ENCODE data around the gene ACOT7. TPM values are rescaled to one million over a fixed set of nuclear protein-coding genes. Genes with fewer than 3 reads are reported as not detected.
A peak's percentile ranks its signal among the peaks of the same experiment; 100 is the strongest.

Gene ACOT7
- total and polyA plus RNA-seq, 2 of the 13 experiments (the other 11 are each of a cell fraction or from before 2014, with no cell fraction given) = 33.0 to 55.8 TPM

GRCh38 chr1:6249739-6250689, 143.6 kb downstream of the ACOT7 start:
- CTCF ChIA-PET (ENCODE audit: low intra/inter-chr PET ratio, low total read pairs) = interaction anchor here (1.0 kb wide), 1 partner anchor 94 kb away, joined by 3 read pairs; no protein-coding TSS in a partner anchor
- TF ChIP-seq KDM4B (CRISPR knock-in tag; IDR thresholded peaks at IDR 0.05) = no peak
- peak; percentile 8; the same call in 1 of the 2 replicates for TF ChIP-seq MAX (IDR thresholded peaks at IDR 0.05)
- peak; percentile 27; the same call in 1 of the 2 replicates for TF ChIP-seq MTA1 (CRISPR knock-in tag; IDR thresholded peaks at IDR 0.05; ENCODE audit: borderline replicate concordance)
- no peak for TF ChIP-seq NONO (IDR thresholded peaks at IDR 0.05)
- no peak for TF ChIP-seq NONO (CRISPR knock-in tag; conservative IDR thresholded peaks at IDR 0.05)
- peak; percentile 21; the same call in 1 of the 2 replicates for TF ChIP-seq NRL (CRISPR knock-in tag; IDR thresholded peaks at IDR 0.05; ENCODE audit: borderline replicate concordance)
- TF ChIP-seq ZNF770 (CRISPR knock-in tag; IDR thresholded peaks at IDR 0.05) = peak; percentile 87
- TF ChIP-seq ZUFSP (CRISPR knock-in tag; IDR thresholded peaks at IDR 0.05; ENCODE audit: borderline replicate concordance) = no peak
- TF ChIP-seq ZNF660 (CRISPR knock-in tag; IDR thresholded peaks at IDR 0.05; ENCODE audit: borderline replicate concordance, low read depth) = no peak
- no peak for TF ChIP-seq WIZ (CRISPR knock-in tag; IDR thresholded peaks at IDR 0.05)
- 0 out of 2 replicates have a peak, but pooled peaks have one; percentile 60 for TF ChIP-seq EZH2 (conservative IDR thresholded peaks at IDR 0.05; ENCODE audit: low read depth, low read length)
- TF ChIP-seq ARID4A (CRISPR knock-in tag; IDR thresholded peaks at IDR 0.05; ENCODE audit: borderline replicate concordance) = peak; percentile 18; the same call in 1 of the 2 replicates
- TF ChIP-seq KDM2A (CRISPR knock-in tag; IDR thresholded peaks at IDR 0.05; ENCODE audit: borderline replicate concordance, low read depth) = peak; percentile 26; the same call in 1 of the 2 replicates

More at GRCh38 chr1:6249739-6250689, 143.6 kb downstream of the ACOT7 start:
- 19% methylated on average over 11 of the region's 71 CpGs for WGBS (ENCODE audit: low lambda C conversion rate)
- Histone ChIP-seq H3K4me3 (replicated peaks in 1 of 3; ENCODE audit: insufficient read depth in 1 of 3, low read depth in 2 of 3, low read length in 3 of 3) (peak overlapping the region in 2 of 3 experiments; percentile 19 to 55; a peak in 2 of 6 replicates), H3K4me2 (ENCODE audit: low read depth, low read length) (peak overlapping the region; percentile 66), H3K79me2 (ENCODE audit: insufficient read depth, low read length) (no peaks in the 10 kb centered on the region), H3K36me3 (replicated peaks in 1 of 2; ENCODE audit: control insufficient read depth in 1 of 2, insufficient read depth in 2 of 2, low read length in 2 of 2) (no peaks in the 10 kb centered on the region), H4K20me1 (ENCODE audit: insufficient read depth, low read length) (0 out of 2 replicates have a peak, but pooled peaks cover 2% of the 10 kb centered on the region), H3K27me3 (ENCODE audit: control insufficient read depth in 1 of 2, insufficient read depth in 2 of 2, low read length in 2 of 2) (peaks cover 12 to 54% of the 10 kb centered on the region in 2 experiments), H3K9me3 (ENCODE audit: low read length) (no peaks in the 10 kb centered on the region), H3K27ac (ENCODE audit: extremely low read length, insufficient read depth, low read length) (no peak overlapping the region), H3K4me1 (ENCODE audit: insufficient read depth, low read length) (peaks cover 22% of the 10 kb centered on the region), H3K9ac (ENCODE audit: insufficient read depth, low read depth, low read length) (no peak overlapping the region), H2AFZ (ENCODE audit: low read length) (no peak overlapping the region)
- FAIRE-seq = no peak
- ATAC-seq = peak; percentile 8; the same call in 2 of the 3 replicates
- DNase-seq (ENCODE audit: low spot score) = peak; percentile 36
- POLR2A ChIA-PET = interaction anchor here (1.1 kb wide), 1 partner anchor 8 kb away, joined by 3 read pairs; no protein-coding TSS in a partner anchor
- in situ Hi-C loops (cut with HindIII; ENCODE audit: extremely low pct_ligation_motif_present, low pct_unique_long_range_greater_than_20kb) = loop anchor here (5.0 to 10.0 kb wide), 3 partner anchors 32 to 165 kb away; partner anchors contain the start of gene HES2
- BruUV-seq (replicated peaks) = no TSS peak
- intact Hi-C loops (cut with micrococcal nuclease; ENCODE audit: unreplicated experiment) = loop anchor here (5.0 to 10.0 kb wide), 2 partner anchors 142 to 145 kb away; partner anchors contain the start of gene ACOT7

All from HepG2 (cell line).